Measurements from ENCODE around the gene CYB5D1. TPM values are rescaled to one million over a fixed set of nuclear protein-coding genes. Genes with fewer than 3 reads are reported as not detected.

CYB5D1 gene
- total RNA-seq, 1 donor from 2014 or later: 9.2 TPM

DNA sequence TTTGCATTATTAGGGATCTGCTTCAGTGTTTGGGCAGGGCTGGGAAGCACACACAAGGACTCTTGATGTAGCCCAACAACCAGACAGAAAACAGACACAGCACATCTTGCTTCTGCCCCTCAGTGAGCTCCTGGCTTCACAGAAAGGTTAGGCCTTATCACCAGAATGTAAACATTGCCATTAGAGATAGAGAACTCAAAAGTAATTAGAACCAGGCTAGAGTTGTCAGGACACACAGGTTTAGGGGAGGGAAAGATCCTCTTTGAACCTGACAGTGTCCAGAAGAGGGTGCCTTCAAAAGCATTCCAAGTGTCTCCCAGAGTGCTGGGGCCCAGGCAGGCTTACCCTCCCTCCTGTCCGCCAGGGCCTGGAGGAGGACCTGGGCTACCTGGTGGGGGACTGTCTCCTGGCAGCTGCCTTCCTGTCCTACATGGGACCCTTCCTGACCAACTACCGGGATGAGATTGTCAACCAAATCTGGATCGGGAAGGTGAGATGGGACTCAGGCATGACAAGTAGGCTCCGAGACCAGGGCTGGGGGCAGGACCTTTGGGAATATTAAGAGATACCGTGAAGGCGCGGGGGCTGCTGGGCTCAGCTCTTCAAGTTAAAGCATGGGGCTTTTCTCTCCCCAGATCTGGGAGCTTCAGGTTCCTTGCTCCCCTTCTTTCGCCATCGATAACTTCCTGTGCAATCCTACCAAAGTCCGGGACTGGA, 40.7 kb upstream of the CYB5D1 start:
- Mint-ChIP-seq H3K27ac (ENCODE audit: unreplicated experiment) (no peak overlapping the region), H3K36me3 (ENCODE audit: unreplicated experiment) (no peaks in the 10 kb centered on the region), H3K4me1 (ENCODE audit: low read depth, unreplicated experiment) (no peaks in the 10 kb centered on the region), H3K27me3 (ENCODE audit: unreplicated experiment) (peaks cover 6% of the 10 kb centered on the region), H3K9me3 (ENCODE audit: unreplicated experiment) (no peaks in the 10 kb centered on the region), H3K4me3 (ENCODE audit: unreplicated experiment) (no peak overlapping the region)
- TF ChIP-seq, protein P1, sequence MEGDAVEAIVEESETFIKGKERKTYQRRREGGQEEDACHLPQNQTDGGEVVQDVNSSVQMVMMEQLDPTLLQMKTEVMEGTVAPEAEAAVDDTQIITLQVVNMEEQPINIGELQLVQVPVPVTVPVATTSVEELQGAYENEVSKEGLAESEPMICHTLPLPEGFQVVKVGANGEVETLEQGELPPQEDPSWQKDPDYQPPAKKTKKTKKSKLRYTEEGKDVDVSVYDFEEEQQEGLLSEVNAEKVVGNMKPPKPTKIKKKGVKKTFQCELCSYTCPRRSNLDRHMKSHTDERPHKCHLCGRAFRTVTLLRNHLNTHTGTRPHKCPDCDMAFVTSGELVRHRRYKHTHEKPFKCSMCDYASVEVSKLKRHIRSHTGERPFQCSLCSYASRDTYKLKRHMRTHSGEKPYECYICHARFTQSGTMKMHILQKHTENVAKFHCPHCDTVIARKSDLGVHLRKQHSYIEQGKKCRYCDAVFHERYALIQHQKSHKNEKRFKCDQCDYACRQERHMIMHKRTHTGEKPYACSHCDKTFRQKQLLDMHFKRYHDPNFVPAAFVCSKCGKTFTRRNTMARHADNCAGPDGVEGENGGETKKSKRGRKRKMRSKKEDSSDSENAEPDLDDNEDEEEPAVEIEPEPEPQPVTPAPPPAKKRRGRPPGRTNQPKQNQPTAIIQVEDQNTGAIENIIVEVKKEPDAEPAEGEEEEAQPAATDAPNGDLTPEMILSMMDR (IDR thresholded peaks at IDR 0.05; ENCODE audit: partially characterized antibody, unreplicated experiment): no peak
- no peak for DNase-seq

DNA sequence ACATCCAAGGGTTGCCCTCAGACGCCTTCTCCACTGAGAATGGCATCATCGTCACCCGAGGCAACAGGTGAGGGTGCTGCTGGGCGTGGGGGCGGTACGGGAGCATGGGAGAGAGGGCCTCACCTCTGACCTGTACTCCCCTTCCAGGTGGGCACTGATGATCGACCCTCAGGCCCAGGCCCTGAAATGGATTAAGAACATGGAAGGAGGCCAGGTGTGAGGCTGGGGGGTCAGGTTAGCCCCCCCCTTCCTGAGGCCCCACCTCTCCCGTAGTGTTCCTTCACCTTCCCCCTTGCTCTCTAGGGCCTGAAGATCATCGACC, 40.2 kb upstream of the CYB5D1 start:
- TF ChIP-seq, protein P1 (IDR thresholded peaks at IDR 0.05; ENCODE audit: partially characterized antibody, unreplicated experiment): no peak
- DNase-seq: no peak
- Mint-ChIP-seq H3K4me3 (ENCODE audit: unreplicated experiment) (no peak overlapping the region), H3K4me1 (ENCODE audit: low read depth, unreplicated experiment) (no peaks in the 10 kb centered on the region), H3K36me3 (ENCODE audit: unreplicated experiment) (no peaks in the 10 kb centered on the region), H3K27me3 (ENCODE audit: unreplicated experiment) (peaks cover 9% of the 10 kb centered on the region), H3K9me3 (ENCODE audit: unreplicated experiment) (no peaks in the 10 kb centered on the region), H3K27ac (ENCODE audit: unreplicated experiment) (no peak overlapping the region)

DNA sequence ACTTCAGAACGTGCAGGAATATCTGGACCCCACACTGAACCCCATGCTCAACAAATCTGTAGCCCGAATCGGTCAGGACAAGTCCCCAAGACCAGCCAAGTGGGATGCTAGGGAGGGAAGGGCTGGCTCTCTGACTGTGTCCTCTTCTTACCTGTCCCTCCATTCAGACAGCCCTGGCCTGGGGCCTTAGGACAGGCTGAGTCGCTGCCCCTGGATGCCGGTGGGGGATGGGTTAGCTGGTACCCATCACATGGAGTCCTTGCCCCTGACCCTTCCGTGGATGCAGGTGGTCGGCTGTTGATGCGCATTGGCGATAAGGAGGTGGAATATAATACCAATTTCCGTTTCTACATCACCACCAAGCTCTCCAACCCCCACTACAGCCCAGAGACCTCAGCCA, 39.8 kb upstream of the CYB5D1 start:
- peaks cover 9% of the 10 kb centered on the region for H3K27me3 Mint-ChIP-seq (ENCODE audit: unreplicated experiment)
- no peak overlapping the region for H3K27ac Mint-ChIP-seq (ENCODE audit: unreplicated experiment)
- no peak overlapping the region for H3K4me3 Mint-ChIP-seq (ENCODE audit: unreplicated experiment)
- TF ChIP-seq, protein P1 (IDR thresholded peaks at IDR 0.05; ENCODE audit: partially characterized antibody, unreplicated experiment): no peak
- H3K9me3 Mint-ChIP-seq (ENCODE audit: unreplicated experiment): no peaks in the 10 kb centered on the region
- H3K36me3 Mint-ChIP-seq (ENCODE audit: unreplicated experiment): no peaks in the 10 kb centered on the region
- H3K4me1 Mint-ChIP-seq (ENCODE audit: low read depth, unreplicated experiment): no peaks in the 10 kb centered on the region
- no peak for DNase-seq

DNA sequence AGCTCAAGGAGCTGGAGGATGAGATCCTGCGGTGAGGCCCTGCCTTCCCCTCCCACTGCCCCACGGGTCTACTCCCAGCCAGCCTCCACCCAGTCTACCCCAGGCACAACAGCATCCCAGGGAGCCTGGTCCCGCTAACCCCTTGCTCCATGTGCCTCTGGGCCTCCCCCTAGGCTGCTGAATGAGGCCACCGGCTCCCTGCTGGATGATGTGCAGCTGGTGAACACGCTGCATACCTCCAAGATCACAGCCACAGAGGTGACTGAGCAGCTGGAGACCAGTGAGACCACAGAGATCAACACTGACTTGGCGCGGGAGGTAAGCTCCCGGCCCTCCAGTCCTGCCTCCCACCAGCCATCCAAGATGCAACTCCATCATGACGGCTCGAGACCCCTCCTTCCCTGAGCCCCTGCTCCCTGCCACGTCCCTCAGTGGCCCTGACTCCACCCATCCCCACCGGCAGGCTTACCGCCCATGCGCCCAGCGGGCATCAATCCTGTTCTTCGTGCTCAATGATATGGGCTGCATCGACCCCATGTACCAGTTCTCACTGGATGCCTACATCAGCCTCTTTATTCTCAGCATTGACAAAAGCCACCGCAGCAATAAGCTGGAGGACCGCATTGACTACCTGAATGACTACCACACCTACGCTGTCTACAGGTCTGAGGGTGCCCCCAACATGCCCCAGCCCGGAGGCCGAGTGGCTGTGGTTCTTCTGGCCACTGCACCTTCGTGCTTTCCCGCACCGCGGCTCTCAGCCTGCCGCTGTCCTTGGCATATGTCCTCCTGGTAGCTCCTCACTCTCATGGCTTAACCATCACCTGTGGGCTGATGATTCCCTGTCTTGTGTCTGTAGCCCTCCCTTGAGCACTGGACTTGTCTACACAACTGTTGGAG, 38.8 kb upstream of the CYB5D1 start:
- Mint-ChIP-seq H3K27me3 (ENCODE audit: unreplicated experiment) (peaks cover 9% of the 10 kb centered on the region), H3K9me3 (ENCODE audit: unreplicated experiment) (no peaks in the 10 kb centered on the region), H3K4me3 (ENCODE audit: unreplicated experiment) (no peak overlapping the region), H3K27ac (ENCODE audit: unreplicated experiment) (no peak overlapping the region), H3K36me3 (ENCODE audit: unreplicated experiment) (no peaks in the 10 kb centered on the region), H3K4me1 (ENCODE audit: low read depth, unreplicated experiment) (no peaks in the 10 kb centered on the region)
- DNase-seq: no peak
- TF ChIP-seq, protein P1 (IDR thresholded peaks at IDR 0.05; ENCODE audit: partially characterized antibody, unreplicated experiment): no peak

DNA sequence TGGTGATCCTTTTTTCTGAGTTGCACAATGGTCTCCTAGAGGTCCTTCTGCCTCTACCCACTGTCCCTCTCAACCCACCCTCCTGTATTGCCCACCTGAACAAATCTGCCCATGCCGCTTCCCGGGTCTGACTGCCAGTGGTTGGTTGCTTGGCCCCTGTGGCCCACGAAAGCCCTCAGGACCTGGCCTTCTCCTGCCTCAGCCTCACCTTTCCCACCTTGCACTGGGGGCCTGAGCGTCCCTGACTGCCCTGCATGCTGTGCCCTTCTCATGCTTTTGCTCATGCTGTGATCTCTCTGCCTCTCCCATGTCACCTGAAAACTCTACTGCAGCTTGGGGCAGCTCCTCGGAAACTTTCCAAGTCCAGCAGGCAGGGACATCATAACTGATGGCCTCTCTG, 37.6 kb upstream of the CYB5D1 start:
- Mint-ChIP-seq H3K4me3 (ENCODE audit: unreplicated experiment) (no peak overlapping the region), H3K27ac (ENCODE audit: unreplicated experiment) (no peak overlapping the region), H3K4me1 (ENCODE audit: low read depth, unreplicated experiment) (no peaks in the 10 kb centered on the region), H3K36me3 (ENCODE audit: unreplicated experiment) (no peaks in the 10 kb centered on the region), H3K27me3 (ENCODE audit: unreplicated experiment) (peaks cover 11% of the 10 kb centered on the region), H3K9me3 (ENCODE audit: unreplicated experiment) (no peaks in the 10 kb centered on the region)
- TF ChIP-seq, protein P1 (IDR thresholded peaks at IDR 0.05; ENCODE audit: partially characterized antibody, unreplicated experiment): no peak
- DNase-seq: no peak

Measured in glutamatergic neuron (in vitro differentiated cells).